GM13977 (cell line): ENCODE results near the gene RAB7B.
A peak's percentile ranks its signal among the peaks of the same experiment; 100 is the strongest.

Experiments used
- DNase-seq: peaks from one replicate; pipeline ENCODE4 v3.0.0; 2012; ENCODE audit warnings: low spot score
- in situ Hi-C: fragments of 300-500 bp; cut with MboI; formaldehyde crosslinking; loops from one replicate; pipeline ENCODE4 v1.12.0; 2022; ENCODE audit warnings: low sequenced_read_pairs, low pct_unique_long_range_greater_than_20kb, mixed read lengths, inconsistent platforms; ENCODE audit not compliant: unreplicated experiment
- TF ChIP-seq, protein P1 (sequence below): IDR thresholded peaks from 2 replicates; pipeline ENCODE4 v1.5.1; 2012; ENCODE audit warnings: mild to moderate bottlenecking, control low read depth; ENCODE audit not compliant: insufficient read depth; ENCODE audit errors: extremely low read depth, missing control alignments

The RAB7B gene

DNA sequence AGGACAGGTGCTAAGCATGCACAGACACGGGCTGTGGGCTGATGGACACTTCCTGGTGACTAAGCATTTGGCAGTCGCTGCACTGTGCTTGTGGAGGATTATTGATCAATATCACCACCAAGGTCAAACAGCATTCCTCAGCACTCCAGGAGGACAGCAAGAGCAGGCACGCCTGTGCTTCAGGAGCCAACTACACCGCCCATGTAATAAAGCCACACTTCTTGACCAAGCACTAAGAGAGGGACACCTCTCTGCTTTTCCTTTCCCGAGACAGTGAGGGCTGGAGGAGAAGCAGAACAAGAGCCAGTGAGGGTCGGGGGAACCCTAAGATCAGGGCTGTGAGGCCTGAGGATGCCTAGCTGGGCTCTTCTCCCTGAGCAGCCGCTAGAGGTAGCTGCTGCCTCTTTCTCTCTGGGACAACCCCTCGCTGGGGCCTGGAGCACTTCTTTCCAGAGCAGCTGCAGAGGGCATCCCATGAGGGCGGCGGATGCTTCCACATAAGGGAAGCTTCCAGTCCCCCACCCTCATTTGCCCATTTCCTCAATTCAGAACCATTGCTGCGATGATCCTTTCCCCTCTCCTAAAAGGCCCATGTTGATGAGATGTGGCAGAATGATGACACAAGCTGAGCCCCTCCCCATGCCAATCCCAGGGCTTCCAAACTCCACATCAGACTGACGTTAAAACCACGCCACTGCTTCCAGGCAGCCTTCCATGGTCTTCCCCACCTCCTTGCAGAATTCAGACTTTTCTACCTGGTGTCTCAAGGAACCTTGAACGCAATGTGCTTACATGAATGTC, 19.1 kb downstream of the RAB7B start:
- in situ Hi-C loops = loop anchor here (10.0 kb wide), 1 partner anchor 189 kb away; no protein-coding TSS in a partner anchor
- TF ChIP-seq, protein P1, sequence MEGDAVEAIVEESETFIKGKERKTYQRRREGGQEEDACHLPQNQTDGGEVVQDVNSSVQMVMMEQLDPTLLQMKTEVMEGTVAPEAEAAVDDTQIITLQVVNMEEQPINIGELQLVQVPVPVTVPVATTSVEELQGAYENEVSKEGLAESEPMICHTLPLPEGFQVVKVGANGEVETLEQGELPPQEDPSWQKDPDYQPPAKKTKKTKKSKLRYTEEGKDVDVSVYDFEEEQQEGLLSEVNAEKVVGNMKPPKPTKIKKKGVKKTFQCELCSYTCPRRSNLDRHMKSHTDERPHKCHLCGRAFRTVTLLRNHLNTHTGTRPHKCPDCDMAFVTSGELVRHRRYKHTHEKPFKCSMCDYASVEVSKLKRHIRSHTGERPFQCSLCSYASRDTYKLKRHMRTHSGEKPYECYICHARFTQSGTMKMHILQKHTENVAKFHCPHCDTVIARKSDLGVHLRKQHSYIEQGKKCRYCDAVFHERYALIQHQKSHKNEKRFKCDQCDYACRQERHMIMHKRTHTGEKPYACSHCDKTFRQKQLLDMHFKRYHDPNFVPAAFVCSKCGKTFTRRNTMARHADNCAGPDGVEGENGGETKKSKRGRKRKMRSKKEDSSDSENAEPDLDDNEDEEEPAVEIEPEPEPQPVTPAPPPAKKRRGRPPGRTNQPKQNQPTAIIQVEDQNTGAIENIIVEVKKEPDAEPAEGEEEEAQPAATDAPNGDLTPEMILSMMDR = peak; percentile 66
- peak; percentile 72 for DNase-seq

DNA sequence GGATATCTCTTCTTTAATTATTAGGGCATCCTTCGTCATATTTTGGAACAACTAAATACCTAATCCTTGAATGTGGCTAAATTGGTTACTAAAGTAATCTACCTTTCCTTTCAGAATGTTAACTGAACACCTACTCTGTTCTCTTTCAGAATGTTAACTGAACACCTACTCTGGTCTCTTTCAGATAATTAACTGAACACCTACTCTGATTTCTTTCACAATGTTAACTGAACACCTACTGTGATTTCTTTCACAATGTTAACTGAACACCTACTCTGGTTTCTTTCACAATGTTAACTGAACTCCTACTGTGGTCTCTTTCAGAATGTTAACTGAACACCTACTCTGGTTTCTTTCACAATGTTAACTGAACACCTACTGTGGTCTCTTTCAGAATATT, 21.9 kb downstream of the RAB7B start:
- TF ChIP-seq, protein P1 = no peak
- DNase-seq = no peak
- in situ Hi-C loops = loop anchor here (10.0 kb wide), 1 partner anchor 186 kb away; no protein-coding TSS in a partner anchor

DNA sequence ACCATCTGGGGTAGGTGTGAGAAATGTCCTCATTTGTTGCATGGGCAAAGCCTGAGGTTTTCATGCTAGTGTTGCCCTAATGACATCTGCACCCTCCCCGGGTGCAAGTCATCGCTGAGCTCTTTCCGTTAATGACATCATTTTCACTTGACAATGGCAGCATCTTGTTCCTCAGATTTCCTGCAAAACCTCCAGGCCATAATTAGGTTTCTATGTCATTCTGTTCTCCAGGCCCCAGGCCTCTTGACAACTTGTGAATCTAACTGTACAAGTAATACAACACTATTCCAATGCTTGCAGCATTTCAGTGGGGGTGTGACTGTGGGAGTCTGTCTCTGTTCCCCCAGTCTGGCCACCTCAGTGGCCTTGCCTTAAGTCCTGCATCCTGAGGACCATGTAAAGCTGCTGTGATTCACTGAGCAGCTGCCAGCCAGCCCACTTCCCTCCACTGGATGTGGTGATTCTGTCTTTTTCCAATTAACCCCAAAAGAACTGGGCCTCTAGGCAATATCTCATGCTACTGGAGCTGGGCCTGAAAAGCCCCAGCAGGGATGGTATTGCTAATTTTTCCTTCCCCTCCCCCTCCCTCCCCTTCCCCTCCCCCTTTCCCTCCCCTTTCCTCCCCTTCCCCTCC, 22.8 kb downstream of the RAB7B start:
- DNase-seq = no peak
- in situ Hi-C loops = loop anchor here (10.0 kb wide), 1 partner anchor 186 kb away; no protein-coding TSS in a partner anchor
- TF ChIP-seq, protein P1 = no peak

DNA sequence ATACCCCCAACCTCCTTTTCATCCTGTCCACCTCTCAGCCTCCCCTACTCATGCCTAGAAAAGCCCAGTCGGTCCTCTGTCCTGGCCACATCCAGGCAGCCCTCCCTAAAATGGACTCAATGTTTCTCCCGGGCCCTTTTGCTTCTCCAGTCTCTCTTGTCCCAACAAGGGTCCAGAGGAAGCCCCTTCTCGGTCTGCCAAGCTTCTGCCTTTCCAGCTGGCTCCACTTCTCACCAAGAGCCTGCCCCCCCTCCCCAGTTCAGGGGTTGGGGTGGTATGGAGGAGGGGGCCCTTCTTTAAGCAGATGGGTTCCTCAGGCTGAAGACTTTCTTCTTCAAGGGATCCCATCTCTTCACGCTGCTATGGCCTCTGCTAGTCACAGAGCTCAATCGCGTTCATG, 23.9 kb downstream of the RAB7B start:
- DNase-seq = no peak
- in situ Hi-C loops = no loop called here
- TF ChIP-seq, protein P1 = no peak

DNA sequence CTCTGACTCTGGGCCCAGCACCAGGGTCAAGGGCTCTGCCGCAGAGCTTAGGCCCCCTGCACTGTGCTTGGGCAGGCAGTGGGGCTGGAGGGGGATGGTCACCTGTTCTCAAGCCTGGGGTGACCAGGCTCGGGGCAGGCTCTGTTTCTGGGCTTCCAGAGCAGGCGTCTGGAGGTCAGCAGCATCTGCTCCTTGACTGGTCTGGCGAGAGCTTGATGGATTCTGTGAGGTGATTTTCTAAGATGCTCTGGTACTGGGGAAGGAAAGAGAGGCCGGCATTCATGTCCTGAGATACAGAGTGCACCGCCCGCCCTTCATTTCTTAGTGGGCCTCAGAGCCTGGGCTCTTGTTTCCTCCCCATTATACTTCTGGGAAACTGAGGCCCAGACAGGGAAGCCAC, 24.5 kb downstream of the RAB7B start:
- in situ Hi-C loops = no loop called here
- TF ChIP-seq, protein P1 = no peak
- DNase-seq = no peak

DNA sequence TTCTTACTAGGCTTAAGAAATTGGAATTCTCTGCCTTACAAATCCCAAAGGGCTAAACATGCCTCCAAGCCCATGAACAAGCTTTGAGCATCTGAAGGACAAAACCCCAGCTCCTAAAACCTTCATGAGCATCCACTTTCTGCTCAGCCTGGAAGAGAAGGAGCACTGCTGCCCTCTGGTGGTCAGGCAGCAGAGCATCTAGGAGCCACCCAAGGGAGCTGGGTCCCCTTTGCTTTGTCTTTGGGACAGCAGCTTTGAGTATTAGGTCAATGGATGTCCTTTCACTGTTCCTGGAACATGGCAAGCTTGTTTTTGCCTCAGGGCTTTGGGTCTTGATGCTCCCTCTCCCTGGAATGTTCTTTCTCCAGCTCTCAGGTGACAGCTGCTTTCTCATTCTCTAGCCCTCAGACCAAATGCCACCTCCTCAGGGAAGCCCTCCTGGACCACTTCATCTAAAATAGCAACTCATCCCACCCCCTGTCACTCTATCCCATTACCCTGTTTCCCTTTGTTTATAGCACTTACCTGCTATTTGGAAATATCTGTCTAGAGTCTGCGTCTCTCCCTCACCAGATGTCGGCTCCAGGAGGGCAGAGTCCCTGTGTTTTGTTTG, 25.7 kb downstream of the RAB7B start:
- DNase-seq = peak; percentile 82
- in situ Hi-C loops = no loop called here
- TF ChIP-seq, protein P1 = peak; percentile 96
